ENCODE measurements around the gene RNU4-1. TPM values are rescaled to one million over a fixed set of nuclear protein-coding genes. Genes with fewer than 3 reads are reported as not detected.
"Not testable (repeated sequence)": the region's sequence is repeated elsewhere in the genome, so short reads cannot be mapped to it uniquely, and the experiment has no call there.

Gene RNU4-1
- total and polyA plus RNA-seq, 2 donors from 2014 or later, result 3,016 TPM; not detected in 1

DNA sequence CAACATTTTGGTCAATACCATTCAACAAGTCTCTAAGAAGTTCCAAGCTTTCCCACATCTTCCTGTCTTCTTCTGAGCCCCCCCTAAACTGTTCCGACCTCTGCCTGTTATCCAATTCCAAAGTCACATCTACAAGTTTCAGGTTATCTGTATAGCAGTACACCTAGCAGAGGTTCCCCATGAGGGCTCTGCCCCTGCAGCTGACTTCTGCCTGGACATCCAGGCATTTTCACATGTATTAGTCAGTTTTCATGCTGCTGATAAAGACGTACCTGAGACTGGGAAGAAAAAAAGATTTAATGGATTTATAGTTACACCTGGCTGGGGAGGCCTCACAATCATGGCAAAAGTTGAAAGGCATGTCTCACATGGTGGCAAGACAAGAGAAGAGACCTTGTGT, 44.7 kb upstream of the RNU4-1 start:
- FAIRE-seq (no peak), DNase-seq (no peak)
- H3K36me3 ChIP-seq (ENCODE audit: control insufficient read depth in 2 of 3, insufficient read depth in 3 of 3, low read length in 3 of 3), result no peaks in the 10 kb centered on the region
- no peak overlapping the region for H3K27ac ChIP-seq (ENCODE audit: low read depth in 2 of 2, low read length in 2 of 2)
- intact Hi-C loops (cut with DNase I), result no loop called here
- no peaks in the 10 kb centered on the region for H3K9me3 ChIP-seq (ENCODE audit: control insufficient read depth in 2 of 3, insufficient read depth in 1 of 3, low read length in 3 of 3)
- H3K4me1 ChIP-seq (ENCODE audit: control insufficient read depth in 2 of 3, insufficient read depth in 2 of 3, low read depth in 1 of 3, low read length in 3 of 3), result no peaks in the 10 kb centered on the region
- no peak overlapping the region for H3K4me3 ChIP-seq (ENCODE audit: low read length in 3 of 3)
- no peaks in the 10 kb centered on the region for H3K27me3 ChIP-seq (ENCODE audit: control insufficient read depth, insufficient read depth, low read length)
- H3K9ac ChIP-seq (ENCODE audit: low read length in 3 of 3), result no peak overlapping the region
- TF ChIP-seq, protein P1, sequence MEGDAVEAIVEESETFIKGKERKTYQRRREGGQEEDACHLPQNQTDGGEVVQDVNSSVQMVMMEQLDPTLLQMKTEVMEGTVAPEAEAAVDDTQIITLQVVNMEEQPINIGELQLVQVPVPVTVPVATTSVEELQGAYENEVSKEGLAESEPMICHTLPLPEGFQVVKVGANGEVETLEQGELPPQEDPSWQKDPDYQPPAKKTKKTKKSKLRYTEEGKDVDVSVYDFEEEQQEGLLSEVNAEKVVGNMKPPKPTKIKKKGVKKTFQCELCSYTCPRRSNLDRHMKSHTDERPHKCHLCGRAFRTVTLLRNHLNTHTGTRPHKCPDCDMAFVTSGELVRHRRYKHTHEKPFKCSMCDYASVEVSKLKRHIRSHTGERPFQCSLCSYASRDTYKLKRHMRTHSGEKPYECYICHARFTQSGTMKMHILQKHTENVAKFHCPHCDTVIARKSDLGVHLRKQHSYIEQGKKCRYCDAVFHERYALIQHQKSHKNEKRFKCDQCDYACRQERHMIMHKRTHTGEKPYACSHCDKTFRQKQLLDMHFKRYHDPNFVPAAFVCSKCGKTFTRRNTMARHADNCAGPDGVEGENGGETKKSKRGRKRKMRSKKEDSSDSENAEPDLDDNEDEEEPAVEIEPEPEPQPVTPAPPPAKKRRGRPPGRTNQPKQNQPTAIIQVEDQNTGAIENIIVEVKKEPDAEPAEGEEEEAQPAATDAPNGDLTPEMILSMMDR (IDR thresholded peaks at IDR 0.05; ENCODE audit: borderline replicate concordance, extremely low read depth, insufficient read depth), result no peak

DNA sequence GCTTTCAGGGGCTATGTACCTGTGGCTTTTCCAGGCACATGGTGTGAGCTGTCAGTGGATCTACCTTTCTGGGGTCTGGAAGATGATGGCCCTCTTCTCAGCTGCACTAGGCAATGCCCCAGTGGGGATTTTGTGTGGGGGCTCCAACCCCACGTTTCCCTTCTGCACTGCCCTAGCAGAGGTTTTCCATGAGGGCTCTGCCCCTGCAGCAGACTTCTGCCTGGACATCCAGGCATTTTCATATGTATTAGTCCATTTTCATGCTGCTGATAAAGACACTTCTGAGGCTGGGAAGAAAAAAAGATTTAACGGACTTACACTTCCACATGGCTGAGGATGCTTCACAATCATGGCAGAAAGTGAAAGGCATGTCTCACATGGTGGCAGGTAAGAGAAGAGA, 43.4 kb upstream of the RNU4-1 start:
- H3K27ac ChIP-seq (ENCODE audit: low read depth in 2 of 2, low read length in 2 of 2); intact Hi-C loops (cut with DNase I); H3K9ac ChIP-seq (ENCODE audit: low read length in 3 of 3); FAIRE-seq; DNase-seq; H3K4me1 ChIP-seq (ENCODE audit: control insufficient read depth in 2 of 3, insufficient read depth in 2 of 3, low read depth in 1 of 3, low read length in 3 of 3); H3K4me3 ChIP-seq (ENCODE audit: low read length in 3 of 3); H3K27me3 ChIP-seq (ENCODE audit: control insufficient read depth, insufficient read depth, low read length); H3K36me3 ChIP-seq (ENCODE audit: control insufficient read depth in 2 of 3, insufficient read depth in 3 of 3, low read length in 3 of 3); H3K9me3 ChIP-seq (ENCODE audit: control insufficient read depth in 2 of 3, insufficient read depth in 1 of 3, low read length in 3 of 3): not testable (repeated sequence)

DNA sequence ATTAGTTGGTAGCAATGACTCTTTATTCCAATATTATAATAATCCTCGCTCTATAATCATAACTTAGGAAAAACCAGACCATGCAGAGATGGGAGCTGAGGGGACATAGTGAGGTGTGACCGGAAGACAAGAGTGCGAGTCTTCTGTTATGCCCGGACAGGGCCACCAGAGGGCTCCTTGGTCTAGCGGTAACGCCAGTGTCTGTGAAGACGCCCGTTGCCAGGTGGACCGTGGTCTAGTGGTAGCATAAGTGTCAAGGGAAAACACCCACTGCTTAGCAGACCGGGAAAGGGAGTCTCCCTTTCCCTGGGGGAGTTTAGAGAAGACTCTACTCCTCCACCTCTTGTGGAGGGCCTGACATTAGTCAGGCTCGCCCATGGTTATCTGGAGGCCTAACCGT, 42.4 kb upstream of the RNU4-1 start:
- TF ChIP-seq, protein P1 (IDR thresholded peaks at IDR 0.05; ENCODE audit: borderline replicate concordance, extremely low read depth, insufficient read depth), result peak; percentile 63
- H3K9ac ChIP-seq (ENCODE audit: low read length in 3 of 3); H3K27me3 ChIP-seq (ENCODE audit: control insufficient read depth, insufficient read depth, low read length); H3K27ac ChIP-seq (ENCODE audit: low read depth in 2 of 2, low read length in 2 of 2); H3K36me3 ChIP-seq (ENCODE audit: control insufficient read depth in 2 of 3, insufficient read depth in 3 of 3, low read length in 3 of 3); intact Hi-C loops (cut with DNase I); H3K4me1 ChIP-seq (ENCODE audit: control insufficient read depth in 2 of 3, insufficient read depth in 2 of 3, low read depth in 1 of 3, low read length in 3 of 3); H3K9me3 ChIP-seq (ENCODE audit: control insufficient read depth in 2 of 3, insufficient read depth in 1 of 3, low read length in 3 of 3); H3K4me3 ChIP-seq (ENCODE audit: low read length in 3 of 3): not testable (repeated sequence)
- peak; percentile 53 for FAIRE-seq
- DNase-seq, result peak; percentile 82 to 87 (median 85)

DNA sequence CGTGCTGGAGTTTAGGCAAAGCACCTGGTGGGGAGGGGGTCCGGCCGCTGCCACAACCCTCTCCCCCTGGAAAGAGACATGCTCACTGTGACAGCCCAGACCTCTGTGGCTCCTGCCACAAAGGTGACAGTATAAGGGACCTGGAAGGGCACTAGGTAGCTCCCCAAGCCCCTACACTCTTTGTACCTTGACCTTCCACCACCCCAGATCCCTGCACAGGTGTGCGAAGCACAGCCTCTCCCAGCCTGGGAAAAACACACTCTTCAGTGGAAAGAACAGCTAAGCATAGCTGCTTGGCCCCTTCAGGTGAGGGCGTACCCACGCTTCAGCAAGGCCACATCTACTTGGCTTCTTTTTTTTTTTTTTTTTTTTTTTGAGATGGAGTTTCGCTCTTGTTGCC, 39.5 kb upstream of the RNU4-1 start:
- no peaks in the 10 kb centered on the region for H3K4me1 ChIP-seq (ENCODE audit: control insufficient read depth in 2 of 3, insufficient read depth in 2 of 3, low read depth in 1 of 3, low read length in 3 of 3)
- FAIRE-seq (no peak), DNase-seq (no peak)
- TF ChIP-seq, protein P1 (IDR thresholded peaks at IDR 0.05; ENCODE audit: borderline replicate concordance, extremely low read depth, insufficient read depth), result no peak
- no peak overlapping the region for H3K9ac ChIP-seq (ENCODE audit: low read length in 3 of 3)
- H3K9me3 ChIP-seq (ENCODE audit: control insufficient read depth in 2 of 3, insufficient read depth in 1 of 3, low read length in 3 of 3), result no peaks in the 10 kb centered on the region
- H3K36me3 ChIP-seq (ENCODE audit: control insufficient read depth in 2 of 3, insufficient read depth in 3 of 3, low read length in 3 of 3), result no peaks in the 10 kb centered on the region
- no peaks in the 10 kb centered on the region for H3K27me3 ChIP-seq (ENCODE audit: control insufficient read depth, insufficient read depth, low read length)
- H3K27ac ChIP-seq (ENCODE audit: low read depth in 2 of 2, low read length in 2 of 2), result no peak overlapping the region
- H3K4me3 ChIP-seq (ENCODE audit: low read length in 3 of 3), result no peak overlapping the region
- intact Hi-C loops (cut with DNase I), result no loop called here

All from kidney (tissue), 14 donors.